ENCODE data around the gene ZNF280A. TPM values are rescaled to one million over a fixed set of nuclear protein-coding genes. Genes with fewer than 3 reads are reported as not detected.

Gene ZNF280A
- total RNA-seq, 1 experiment from 2014 or later: 0.22 TPM

DNA sequence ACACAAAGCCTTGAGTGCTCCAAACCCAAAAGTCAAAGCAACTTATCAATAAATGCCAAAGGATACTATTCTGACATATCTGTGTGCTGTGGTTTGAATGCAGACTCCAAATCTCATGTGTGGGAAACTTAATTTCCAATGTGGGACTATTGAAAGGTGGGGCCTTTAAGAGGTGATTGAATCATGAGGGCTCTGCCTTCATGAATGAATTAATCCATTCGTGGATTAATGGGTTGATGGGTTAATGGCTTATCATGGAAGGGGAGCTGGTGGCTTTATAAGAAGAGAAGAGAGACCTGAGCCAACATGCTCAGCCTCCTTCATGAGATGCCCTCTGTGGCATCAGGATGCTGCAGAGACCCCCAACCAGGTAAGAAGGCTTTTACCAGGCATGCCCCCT lies 16.8 kb upstream of the ZNF280A start:
- Mint-ChIP-seq H3K4me3 (no peak overlapping the region), H3K9me3 (peaks cover 7% of the 10 kb centered on the region), H3K27ac (no peak overlapping the region), H3K27me3 (ENCODE audit: low read depth) (peaks cover 86% of the 10 kb centered on the region), H3K4me1 (no peaks in the 10 kb centered on the region), H3K36me3 (no peaks in the 10 kb centered on the region)
- CTCF ChIA-PET: no interaction called here
- DNase-seq (ENCODE audit: low spot score) (no peak), ATAC-seq (no peak)
- POLR2A ChIA-PET: no interaction called here
- TF ChIP-seq ZNF219 (CRISPR knock-in tag; IDR thresholded peaks at IDR 0.05; ENCODE audit: borderline replicate concordance) (no peak), NR3C1 (CRISPR knock-in tag; conservative IDR thresholded peaks at IDR 0.05; ENCODE audit: low read depth) (no peak), RELA (CRISPR knock-in tag; IDR thresholded peaks at IDR 0.05; ENCODE audit: borderline replicate concordance) (no peak), NFATC4 (CRISPR knock-in tag; IDR thresholded peaks at IDR 0.05) (no peak), TCF7 (CRISPR knock-in tag; IDR thresholded peaks at IDR 0.05; ENCODE audit: low read depth) (no peak), ATF1 (CRISPR knock-in tag; IDR thresholded peaks at IDR 0.05) (no peak), CREB1 (CRISPR knock-in tag; IDR thresholded peaks at IDR 0.05) (no peak), SOX15 (CRISPR knock-in tag; IDR thresholded peaks at IDR 0.05) (no peak), ZNF232 (CRISPR knock-in tag; IDR thresholded peaks at IDR 0.05) (no peak), ZNF138 (CRISPR knock-in tag; conservative IDR thresholded peaks at IDR 0.05) (no peak)
- TF ChIP-seq, protein P1, sequence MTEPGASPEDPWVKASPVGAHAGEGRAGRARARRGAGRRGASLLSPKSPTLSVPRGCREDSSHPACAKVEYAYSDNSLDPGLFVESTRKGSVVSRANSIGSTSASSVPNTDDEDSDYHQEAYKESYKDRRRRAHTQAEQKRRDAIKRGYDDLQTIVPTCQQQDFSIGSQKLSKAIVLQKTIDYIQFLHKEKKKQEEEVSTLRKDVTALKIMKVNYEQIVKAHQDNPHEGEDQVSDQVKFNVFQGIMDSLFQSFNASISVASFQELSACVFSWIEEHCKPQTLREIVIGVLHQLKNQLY (CRISPR knock-in tag; IDR thresholded peaks at IDR 0.05): no peak
- TF ChIP-seq, protein P2, sequence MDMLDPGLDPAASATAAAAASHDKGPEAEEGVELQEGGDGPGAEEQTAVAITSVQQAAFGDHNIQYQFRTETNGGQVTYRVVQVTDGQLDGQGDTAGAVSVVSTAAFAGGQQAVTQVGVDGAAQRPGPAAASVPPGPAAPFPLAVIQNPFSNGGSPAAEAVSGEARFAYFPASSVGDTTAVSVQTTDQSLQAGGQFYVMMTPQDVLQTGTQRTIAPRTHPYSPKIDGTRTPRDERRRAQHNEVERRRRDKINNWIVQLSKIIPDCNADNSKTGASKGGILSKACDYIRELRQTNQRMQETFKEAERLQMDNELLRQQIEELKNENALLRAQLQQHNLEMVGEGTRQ (CRISPR knock-in tag; IDR thresholded peaks at IDR 0.05): no peak
- TF ChIP-seq, protein P3, sequence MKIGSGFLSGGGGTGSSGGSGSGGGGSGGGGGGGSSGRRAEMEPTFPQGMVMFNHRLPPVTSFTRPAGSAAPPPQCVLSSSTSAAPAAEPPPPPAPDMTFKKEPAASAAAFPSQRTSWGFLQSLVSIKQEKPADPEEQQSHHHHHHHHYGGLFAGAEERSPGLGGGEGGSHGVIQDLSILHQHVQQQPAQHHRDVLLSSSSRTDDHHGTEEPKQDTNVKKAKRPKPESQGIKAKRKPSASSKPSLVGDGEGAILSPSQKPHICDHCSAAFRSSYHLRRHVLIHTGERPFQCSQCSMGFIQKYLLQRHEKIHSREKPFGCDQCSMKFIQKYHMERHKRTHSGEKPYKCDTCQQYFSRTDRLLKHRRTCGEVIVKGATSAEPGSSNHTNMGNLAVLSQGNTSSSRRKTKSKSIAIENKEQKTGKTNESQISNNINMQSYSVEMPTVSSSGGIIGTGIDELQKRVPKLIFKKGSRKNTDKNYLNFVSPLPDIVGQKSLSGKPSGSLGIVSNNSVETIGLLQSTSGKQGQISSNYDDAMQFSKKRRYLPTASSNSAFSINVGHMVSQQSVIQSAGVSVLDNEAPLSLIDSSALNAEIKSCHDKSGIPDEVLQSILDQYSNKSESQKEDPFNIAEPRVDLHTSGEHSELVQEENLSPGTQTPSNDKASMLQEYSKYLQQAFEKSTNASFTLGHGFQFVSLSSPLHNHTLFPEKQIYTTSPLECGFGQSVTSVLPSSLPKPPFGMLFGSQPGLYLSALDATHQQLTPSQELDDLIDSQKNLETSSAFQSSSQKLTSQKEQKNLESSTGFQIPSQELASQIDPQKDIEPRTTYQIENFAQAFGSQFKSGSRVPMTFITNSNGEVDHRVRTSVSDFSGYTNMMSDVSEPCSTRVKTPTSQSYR (CRISPR knock-in tag; IDR thresholded peaks at IDR 0.05): no peak
- TF ChIP-seq, protein P4, sequence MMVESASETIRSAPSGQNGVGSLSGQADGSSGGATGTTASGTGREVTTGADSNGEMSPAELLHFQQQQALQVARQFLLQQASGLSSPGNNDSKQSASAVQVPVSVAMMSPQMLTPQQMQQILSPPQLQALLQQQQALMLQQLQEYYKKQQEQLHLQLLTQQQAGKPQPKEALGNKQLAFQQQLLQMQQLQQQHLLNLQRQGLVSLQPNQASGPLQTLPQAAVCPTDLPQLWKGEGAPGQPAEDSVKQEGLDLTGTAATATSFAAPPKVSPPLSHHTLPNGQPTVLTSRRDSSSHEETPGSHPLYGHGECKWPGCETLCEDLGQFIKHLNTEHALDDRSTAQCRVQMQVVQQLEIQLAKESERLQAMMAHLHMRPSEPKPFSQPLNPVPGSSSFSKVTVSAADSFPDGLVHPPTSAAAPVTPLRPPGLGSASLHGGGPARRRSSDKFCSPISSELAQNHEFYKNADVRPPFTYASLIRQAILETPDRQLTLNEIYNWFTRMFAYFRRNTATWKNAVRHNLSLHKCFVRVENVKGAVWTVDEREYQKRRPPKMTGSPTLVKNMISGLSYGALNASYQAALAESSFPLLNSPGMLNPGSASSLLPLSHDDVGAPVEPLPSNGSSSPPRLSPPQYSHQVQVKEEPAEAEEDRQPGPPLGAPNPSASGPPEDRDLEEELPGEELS (CRISPR knock-in tag; IDR thresholded peaks at IDR 0.05): no peak
- TF ChIP-seq, protein P5, sequence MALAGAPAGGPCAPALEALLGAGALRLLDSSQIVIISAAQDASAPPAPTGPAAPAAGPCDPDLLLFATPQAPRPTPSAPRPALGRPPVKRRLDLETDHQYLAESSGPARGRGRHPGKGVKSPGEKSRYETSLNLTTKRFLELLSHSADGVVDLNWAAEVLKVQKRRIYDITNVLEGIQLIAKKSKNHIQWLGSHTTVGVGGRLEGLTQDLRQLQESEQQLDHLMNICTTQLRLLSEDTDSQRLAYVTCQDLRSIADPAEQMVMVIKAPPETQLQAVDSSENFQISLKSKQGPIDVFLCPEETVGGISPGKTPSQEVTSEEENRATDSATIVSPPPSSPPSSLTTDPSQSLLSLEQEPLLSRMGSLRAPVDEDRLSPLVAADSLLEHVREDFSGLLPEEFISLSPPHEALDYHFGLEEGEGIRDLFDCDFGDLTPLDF (CRISPR knock-in tag; IDR thresholded peaks at IDR 0.05): no peak
- TF ChIP-seq, protein P6, sequence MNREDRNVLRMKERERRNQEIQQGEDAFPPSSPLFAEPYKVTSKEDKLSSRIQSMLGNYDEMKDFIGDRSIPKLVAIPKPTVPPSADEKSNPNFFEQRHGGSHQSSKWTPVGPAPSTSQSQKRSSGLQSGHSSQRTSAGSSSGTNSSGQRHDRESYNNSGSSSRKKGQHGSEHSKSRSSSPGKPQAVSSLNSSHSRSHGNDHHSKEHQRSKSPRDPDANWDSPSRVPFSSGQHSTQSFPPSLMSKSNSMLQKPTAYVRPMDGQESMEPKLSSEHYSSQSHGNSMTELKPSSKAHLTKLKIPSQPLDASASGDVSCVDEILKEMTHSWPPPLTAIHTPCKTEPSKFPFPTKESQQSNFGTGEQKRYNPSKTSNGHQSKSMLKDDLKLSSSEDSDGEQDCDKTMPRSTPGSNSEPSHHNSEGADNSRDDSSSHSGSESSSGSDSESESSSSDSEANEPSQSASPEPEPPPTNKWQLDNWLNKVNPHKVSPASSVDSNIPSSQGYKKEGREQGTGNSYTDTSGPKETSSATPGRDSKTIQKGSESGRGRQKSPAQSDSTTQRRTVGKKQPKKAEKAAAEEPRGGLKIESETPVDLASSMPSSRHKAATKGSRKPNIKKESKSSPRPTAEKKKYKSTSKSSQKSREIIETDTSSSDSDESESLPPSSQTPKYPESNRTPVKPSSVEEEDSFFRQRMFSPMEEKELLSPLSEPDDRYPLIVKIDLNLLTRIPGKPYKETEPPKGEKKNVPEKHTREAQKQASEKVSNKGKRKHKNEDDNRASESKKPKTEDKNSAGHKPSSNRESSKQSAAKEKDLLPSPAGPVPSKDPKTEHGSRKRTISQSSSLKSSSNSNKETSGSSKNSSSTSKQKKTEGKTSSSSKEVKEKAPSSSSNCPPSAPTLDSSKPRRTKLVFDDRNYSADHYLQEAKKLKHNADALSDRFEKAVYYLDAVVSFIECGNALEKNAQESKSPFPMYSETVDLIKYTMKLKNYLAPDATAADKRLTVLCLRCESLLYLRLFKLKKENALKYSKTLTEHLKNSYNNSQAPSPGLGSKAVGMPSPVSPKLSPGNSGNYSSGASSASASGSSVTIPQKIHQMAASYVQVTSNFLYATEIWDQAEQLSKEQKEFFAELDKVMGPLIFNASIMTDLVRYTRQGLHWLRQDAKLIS (CRISPR knock-in tag; IDR thresholded peaks at IDR 0.05; ENCODE audit: borderline replicate concordance): no peak
- TF ChIP-seq, protein P7, sequence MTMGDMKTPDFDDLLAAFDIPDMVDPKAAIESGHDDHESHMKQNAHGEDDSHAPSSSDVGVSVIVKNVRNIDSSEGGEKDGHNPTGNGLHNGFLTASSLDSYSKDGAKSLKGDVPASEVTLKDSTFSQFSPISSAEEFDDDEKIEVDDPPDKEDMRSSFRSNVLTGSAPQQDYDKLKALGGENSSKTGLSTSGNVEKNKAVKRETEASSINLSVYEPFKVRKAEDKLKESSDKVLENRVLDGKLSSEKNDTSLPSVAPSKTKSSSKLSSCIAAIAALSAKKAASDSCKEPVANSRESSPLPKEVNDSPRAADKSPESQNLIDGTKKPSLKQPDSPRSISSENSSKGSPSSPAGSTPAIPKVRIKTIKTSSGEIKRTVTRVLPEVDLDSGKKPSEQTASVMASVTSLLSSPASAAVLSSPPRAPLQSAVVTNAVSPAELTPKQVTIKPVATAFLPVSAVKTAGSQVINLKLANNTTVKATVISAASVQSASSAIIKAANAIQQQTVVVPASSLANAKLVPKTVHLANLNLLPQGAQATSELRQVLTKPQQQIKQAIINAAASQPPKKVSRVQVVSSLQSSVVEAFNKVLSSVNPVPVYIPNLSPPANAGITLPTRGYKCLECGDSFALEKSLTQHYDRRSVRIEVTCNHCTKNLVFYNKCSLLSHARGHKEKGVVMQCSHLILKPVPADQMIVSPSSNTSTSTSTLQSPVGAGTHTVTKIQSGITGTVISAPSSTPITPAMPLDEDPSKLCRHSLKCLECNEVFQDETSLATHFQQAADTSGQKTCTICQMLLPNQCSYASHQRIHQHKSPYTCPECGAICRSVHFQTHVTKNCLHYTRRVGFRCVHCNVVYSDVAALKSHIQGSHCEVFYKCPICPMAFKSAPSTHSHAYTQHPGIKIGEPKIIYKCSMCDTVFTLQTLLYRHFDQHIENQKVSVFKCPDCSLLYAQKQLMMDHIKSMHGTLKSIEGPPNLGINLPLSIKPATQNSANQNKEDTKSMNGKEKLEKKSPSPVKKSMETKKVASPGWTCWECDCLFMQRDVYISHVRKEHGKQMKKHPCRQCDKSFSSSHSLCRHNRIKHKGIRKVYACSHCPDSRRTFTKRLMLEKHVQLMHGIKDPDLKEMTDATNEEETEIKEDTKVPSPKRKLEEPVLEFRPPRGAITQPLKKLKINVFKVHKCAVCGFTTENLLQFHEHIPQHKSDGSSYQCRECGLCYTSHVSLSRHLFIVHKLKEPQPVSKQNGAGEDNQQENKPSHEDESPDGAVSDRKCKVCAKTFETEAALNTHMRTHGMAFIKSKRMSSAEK (CRISPR knock-in tag; IDR thresholded peaks at IDR 0.05; ENCODE audit: borderline replicate concordance): no peak
- TF ChIP-seq, protein P8, sequence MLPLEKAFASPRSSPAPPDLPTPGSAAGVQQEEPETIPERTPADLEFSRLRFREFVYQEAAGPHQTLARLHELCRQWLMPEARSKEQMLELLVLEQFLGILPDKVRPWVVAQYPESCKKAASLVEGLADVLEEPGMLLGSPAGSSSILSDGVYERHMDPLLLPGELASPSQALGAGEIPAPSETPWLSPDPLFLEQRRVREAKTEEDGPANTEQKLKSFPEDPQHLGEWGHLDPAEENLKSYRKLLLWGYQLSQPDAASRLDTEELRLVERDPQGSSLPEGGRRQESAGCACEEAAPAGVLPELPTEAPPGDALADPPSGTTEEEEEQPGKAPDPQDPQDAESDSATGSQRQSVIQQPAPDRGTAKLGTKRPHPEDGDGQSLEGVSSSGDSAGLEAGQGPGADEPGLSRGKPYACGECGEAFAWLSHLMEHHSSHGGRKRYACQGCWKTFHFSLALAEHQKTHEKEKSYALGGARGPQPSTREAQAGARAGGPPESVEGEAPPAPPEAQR (CRISPR knock-in tag; IDR thresholded peaks at IDR 0.05): no peak
